Duodenal mucosa (tissue), 2 donors: ENCODE data around the gene FAM78A.

Source experiments
- H3K27ac ChIP-seq: one replicate; pipeline ENCODE4 v1.7.0; 2013; ENCODE audit warnings: low read depth, low read length
- H3K27me3 ChIP-seq, 2 donors: one replicate each; pipeline ENCODE4 v1.7.0; 2013; ENCODE audit warnings: low read length in 2 of 2, control low read depth in 1 of 2; ENCODE audit not compliant: insufficient read depth in 2 of 2, control insufficient read depth in 1 of 2
- H3K36me3 ChIP-seq, 2 donors: one replicate each; pipeline ENCODE4 v1.7.0; 2013; ENCODE audit warnings: low read length in 2 of 2, control low read depth in 1 of 2; ENCODE audit not compliant: insufficient read depth in 2 of 2, control insufficient read depth in 1 of 2
- H3K4me1 ChIP-seq, 2 donors: one replicate each; pipeline ENCODE4 v1.7.0; 2013; ENCODE audit warnings: low read length in 2 of 2, control low read depth in 1 of 2; ENCODE audit not compliant: insufficient read depth in 2 of 2, control insufficient read depth in 1 of 2
- H3K4me3 ChIP-seq, 2 donors: one replicate each; pipeline ENCODE4 v1.7.0; 2013; ENCODE audit warnings: low read length in 2 of 2, low read depth in 1 of 2
- H3K9ac ChIP-seq, 2 donors: one replicate each; pipeline ENCODE4 v1.7.0; 2013; ENCODE audit warnings: low read length in 2 of 2, low read depth in 1 of 2
- H3K9me3 ChIP-seq, 2 donors: one replicate each; pipeline ENCODE4 v1.7.0; 2013; ENCODE audit warnings: low read length in 2 of 2, control low read depth in 1 of 2; ENCODE audit not compliant: control insufficient read depth in 1 of 2

Gene FAM78A

GRCh38 chr9:131276094-131276888 lies at the start of gene FAM78A:
FAM78A (minus strand) TSS chr9:131276510; CDS start chr9:131276179, 331 bp downstream.
- peak within 1 kb of the TSS; percentile 46 for H3K27ac ChIP-seq
- no peaks in the 10 kb centered on the region for H3K9me3 ChIP-seq
- H3K4me1 ChIP-seq: peaks cover 11 to 17% of the 10 kb centered on the region in 2 donors
- H3K27me3 ChIP-seq: peaks cover 9 to 11% of the 10 kb centered on the region in 2 donors
- H3K4me3 ChIP-seq: peak within 1 kb of the TSS; percentile 58 to 68
- no peaks in the 10 kb centered on the region for H3K36me3 ChIP-seq
- H3K9ac ChIP-seq: peak within 1 kb of the TSS; percentile 44 to 71

GRCh38 chr9:131324736-131325679 lies 48.7 kb upstream of the FAM78A start:
- no peak overlapping the region for H3K9ac ChIP-seq
- H3K9me3 ChIP-seq: no peaks in the 10 kb centered on the region
- H3K27ac ChIP-seq: no peak overlapping the region
- no peaks in the 10 kb centered on the region for H3K4me1 ChIP-seq
- no peak overlapping the region for H3K4me3 ChIP-seq
- no peaks in the 10 kb centered on the region for H3K36me3 ChIP-seq
- no peaks in the 10 kb centered on the region for H3K27me3 ChIP-seq

- Histone ChIP-seq H3K4me3 (no peak overlapping the region), H3K36me3 (no peaks in the 10 kb centered on the region), H3K4me1 (no peaks in the 10 kb centered on the region), H3K9me3 (no peaks in the 10 kb centered on the region), H3K27ac (no peak overlapping the region), H3K27me3 (no peaks in the 10 kb centered on the region), H3K9ac (no peak overlapping the region)
Observed at GRCh38 chr9:131323629-131324028, 47.3 kb upstream of the FAM78A start.

- H3K27me3 ChIP-seq: no peaks in the 10 kb centered on the region
- H3K4me3 ChIP-seq: no peak overlapping the region
- no peaks in the 10 kb centered on the region for H3K4me1 ChIP-seq
- H3K9ac ChIP-seq: no peak overlapping the region
- no peak overlapping the region for H3K27ac ChIP-seq
- H3K9me3 ChIP-seq: no peaks in the 10 kb centered on the region
- H3K36me3 ChIP-seq: no peaks in the 10 kb centered on the region
Observed at GRCh38 chr9:131320031-131320685, 43.8 kb upstream of the FAM78A start.

GRCh38 chr9:131319486-131319885 lies 43.2 kb upstream of the FAM78A start:
- Histone ChIP-seq H3K4me1 (no peaks in the 10 kb centered on the region), H3K27me3 (no peaks in the 10 kb centered on the region), H3K36me3 (no peaks in the 10 kb centered on the region), H3K27ac (no peak overlapping the region), H3K9me3 (no peaks in the 10 kb centered on the region), H3K4me3 (no peak overlapping the region), H3K9ac (no peak overlapping the region)

- Histone ChIP-seq H3K27me3 (no peaks in the 10 kb centered on the region), H3K36me3 (no peaks in the 10 kb centered on the region), H3K4me1 (no peaks in the 10 kb centered on the region), H3K9ac (no peak overlapping the region), H3K4me3 (no peak overlapping the region), H3K9me3 (no peaks in the 10 kb centered on the region), H3K27ac (no peak overlapping the region)
Observed at GRCh38 chr9:131318231-131319085, 42.1 kb upstream of the FAM78A start.

GRCh38 chr9:131312822-131313770 lies 36.8 kb upstream of the FAM78A start:
- H3K9ac ChIP-seq: no peak overlapping the region

GRCh38 chr9:131312246-131312645 lies 35.9 kb upstream of the FAM78A start:
- H3K9ac ChIP-seq: no peak overlapping the region
- no peaks in the 10 kb centered on the region for H3K36me3 ChIP-seq
- H3K27me3 ChIP-seq: peaks cover 0 to 3% of the 10 kb centered on the region in 2 donors

More at GRCh38 chr9:131312822-131313770, 36.8 kb upstream of the FAM78A start:
- no peak overlapping the region for H3K4me3 ChIP-seq
- H3K27me3 ChIP-seq: peaks cover 0 to 3% of the 10 kb centered on the region in 2 donors
- no peak overlapping the region for H3K27ac ChIP-seq
- H3K4me1 ChIP-seq: no peaks in the 10 kb centered on the region
- no peaks in the 10 kb centered on the region for H3K9me3 ChIP-seq
- no peaks in the 10 kb centered on the region for H3K36me3 ChIP-seq

More at GRCh38 chr9:131312246-131312645, 35.9 kb upstream of the FAM78A start:
- H3K27ac ChIP-seq: no peak overlapping the region
- H3K9me3 ChIP-seq: no peaks in the 10 kb centered on the region
- no peak overlapping the region for H3K4me3 ChIP-seq
- no peaks in the 10 kb centered on the region for H3K4me1 ChIP-seq
